NOMO-1 (cell line): ENCODE data around the gene RFT1.

Experiments
- DNase-seq, 2 experiments: peaks; one replicate each; lab custom pipeline; 2025; ENCODE audit not compliant: unreplicated experiment in 2 of 2; lab: John Stamatoyannopoulos, UW

The RFT1 gene

DNA sequence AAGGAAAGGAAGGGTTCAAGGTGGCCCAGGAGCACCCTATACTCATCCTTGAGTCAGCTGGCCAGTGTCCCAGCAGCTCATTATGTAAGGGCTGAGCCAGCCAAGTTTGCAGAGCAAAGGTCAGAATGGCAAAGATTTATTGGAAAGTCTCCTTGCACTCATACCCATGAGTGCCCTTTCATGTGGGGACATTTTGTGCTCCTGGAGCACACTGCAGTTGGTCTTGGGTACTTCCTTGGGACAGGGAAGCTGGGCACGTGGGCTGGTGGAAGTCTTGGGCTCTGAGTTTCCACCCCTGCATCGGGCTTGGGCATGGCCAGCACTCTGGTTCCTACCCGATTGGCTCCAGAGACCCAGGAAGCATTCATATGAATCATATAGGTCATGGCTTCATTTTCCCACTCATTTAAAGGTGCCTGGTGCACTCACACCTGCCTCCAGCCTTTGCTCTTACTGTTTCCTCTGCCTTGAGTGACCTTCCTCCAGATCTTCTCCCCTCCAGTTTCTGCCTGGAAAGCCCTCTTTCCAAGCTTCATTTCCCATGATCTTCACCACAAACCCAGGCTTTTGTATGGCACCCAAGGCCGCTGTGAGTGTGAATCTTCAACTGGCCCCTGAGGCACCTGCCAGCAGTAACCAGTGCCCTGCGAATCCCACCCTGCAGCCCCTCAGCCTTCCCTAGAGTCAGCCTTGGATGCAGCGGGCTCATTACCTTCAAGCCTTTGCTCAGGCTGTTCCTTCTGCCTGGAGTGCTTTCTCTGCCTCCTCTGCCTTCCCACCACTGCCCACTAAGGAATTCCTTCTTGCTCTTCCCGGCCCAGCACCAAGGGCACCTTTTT, 20.2 kb upstream of the RFT1 start:
- DNase-seq, result no peak

DNA sequence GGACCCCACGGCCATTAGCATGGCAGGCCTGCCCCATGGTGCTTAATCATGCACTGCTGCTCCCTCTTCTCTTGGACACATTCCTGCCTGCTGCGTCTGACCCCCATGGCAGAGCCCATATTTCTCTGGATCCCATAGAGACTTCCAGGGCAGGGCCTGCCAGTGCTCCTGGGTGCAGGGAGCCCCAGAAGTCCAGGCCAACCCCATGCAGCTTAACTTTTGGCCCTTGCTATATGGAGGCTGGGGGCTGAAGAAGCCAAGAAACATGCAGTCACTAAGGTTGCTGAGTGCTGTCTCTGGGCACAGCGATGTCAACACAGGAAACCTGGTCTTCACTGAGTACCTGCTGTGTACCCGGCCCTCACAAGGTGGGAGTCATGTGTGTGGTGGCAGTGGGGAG, 19.5 kb upstream of the RFT1 start:
- DNase-seq, result no peak

DNA sequence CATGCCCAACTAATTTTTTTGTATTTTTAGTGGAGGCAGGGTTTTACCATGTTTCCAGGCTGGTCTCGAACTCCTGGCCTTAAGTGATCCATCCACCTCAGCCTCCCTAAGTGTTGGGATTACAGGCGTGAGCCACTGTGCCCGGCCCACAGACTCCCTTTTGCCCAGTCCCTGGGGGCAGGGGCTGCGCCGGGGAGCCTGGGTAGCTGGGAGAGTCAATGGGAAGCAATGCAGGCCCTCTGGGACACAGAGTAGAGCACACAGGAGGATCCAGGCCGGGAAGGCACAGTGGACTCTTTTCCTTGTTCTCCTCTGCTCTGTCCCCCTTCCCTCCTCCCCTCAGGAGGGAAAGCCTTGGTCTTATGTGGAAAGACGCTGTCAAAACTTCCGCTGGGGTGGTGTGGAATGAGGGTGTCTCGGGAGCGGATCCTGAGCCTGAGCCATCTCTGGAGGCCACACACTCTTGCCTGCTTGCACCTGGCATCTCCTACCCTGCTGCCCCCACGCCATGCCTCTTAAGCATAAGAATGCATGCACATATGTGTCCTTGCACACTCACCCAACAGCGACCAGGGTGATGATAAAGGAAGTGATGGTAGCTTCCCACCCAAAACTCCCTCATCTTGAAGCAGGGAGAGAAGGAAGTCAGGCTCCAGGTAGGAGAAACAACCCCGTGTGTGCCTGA, 18.9 kb upstream of the RFT1 start:
- DNase-seq, result no peak

DNA sequence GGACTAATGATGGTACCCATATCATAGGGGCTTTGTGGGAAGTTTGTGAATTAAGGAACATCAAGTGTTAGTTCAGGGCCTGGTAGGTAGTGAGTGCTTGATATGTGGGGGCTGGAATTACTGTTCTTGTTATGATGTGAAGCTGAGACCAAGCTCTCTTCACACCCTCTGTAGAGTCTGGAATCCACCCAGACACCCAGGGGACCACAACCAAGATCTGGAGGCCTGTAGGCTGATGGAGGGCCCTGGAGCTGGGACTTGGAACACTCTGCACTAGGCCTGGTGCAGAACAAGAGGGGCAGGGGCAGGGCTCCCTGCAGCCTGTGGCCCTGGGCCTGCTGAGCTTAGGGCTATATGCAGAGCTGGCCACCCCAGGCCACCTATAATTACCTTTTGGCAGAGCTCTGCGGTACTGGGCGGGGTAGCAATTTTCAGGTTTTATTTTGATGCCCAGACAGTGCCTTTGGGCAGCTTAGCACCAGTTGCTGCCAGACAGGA, 17.7 kb upstream of the RFT1 start:
- no peak for DNase-seq

DNA sequence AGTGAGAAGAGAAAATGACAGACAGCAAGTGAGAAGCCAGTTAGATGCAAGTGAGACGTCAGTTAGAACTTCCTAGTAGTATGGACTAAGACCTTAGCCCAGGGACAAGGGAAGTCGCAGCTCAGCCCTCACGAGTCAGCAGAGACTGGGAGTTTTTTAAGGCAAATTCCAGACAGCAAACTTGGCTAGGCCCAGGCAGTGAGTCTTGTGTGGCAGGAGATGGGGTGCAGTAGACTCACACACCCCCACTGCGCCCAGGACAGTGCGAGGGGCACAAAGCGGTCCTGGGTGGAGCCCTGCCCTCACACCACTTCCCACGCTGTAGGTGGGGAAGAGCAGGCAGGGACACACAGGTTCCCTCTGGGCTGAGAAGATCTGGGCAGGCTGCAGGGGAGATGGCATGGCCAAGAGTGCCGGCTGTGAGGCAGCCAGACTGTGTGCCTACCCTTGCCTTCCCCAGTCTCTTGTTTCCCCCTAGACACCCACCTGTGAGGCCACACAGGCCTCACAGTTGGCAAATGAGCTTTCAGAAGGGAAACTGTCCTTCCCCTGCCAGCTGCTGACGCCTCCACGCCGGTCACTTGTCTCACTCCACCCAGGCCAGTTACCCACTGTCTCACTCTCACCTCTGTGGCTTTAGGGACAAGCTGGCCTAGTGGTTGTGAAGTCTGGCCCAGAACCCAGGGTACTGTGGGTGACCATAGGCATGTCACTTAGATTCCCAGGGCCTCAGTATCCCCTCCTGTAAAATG, 17.1 kb upstream of the RFT1 start:
- no peak for DNase-seq

DNA sequence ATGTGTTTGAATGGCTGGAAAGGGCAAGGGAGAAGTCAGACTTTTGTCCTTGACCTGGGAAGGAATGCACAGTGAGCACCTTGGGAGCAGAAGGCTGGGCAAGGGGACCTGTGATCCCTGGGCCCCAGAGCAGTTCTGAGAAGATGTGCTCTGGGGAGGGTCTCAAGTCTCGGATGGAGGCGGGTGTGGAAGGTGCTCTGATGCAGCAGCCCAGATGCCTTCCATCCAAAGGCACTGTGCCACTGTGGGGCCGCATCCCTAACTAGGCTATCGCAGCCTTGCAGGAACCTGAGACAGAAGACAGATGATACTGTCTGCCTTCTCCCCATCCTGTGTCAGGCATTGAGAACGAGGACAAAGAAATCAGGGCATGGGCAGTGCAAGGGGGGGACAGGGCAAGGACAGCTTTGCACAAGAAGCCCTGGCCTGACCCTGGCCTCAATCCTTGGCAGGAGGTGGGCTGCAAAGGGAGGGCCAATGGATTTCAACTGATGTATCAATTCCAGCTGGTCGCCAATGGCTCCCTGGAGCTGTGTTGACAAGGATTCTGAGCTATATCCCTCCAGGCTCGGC, 16.2 kb upstream of the RFT1 start:
- no peak for DNase-seq

DNA sequence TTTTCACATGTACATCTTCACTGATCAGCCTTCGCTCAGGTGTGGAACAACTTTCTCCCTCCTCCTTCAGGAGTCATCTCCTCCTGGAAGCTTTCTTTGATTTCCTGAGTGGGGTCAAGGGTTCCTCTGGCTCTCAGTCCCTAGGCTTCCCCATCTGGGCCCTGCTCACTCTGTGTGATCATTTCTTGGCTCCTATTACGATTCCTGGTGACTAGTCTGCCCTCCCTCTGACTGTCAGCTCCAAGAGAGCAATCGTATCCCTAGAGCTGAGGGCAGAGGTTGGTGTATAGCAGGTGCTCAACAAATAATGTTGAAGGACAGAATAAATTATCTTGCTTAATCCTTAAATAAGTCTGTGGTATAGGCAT, 15.5 kb upstream of the RFT1 start:
- no peak for DNase-seq

DNA sequence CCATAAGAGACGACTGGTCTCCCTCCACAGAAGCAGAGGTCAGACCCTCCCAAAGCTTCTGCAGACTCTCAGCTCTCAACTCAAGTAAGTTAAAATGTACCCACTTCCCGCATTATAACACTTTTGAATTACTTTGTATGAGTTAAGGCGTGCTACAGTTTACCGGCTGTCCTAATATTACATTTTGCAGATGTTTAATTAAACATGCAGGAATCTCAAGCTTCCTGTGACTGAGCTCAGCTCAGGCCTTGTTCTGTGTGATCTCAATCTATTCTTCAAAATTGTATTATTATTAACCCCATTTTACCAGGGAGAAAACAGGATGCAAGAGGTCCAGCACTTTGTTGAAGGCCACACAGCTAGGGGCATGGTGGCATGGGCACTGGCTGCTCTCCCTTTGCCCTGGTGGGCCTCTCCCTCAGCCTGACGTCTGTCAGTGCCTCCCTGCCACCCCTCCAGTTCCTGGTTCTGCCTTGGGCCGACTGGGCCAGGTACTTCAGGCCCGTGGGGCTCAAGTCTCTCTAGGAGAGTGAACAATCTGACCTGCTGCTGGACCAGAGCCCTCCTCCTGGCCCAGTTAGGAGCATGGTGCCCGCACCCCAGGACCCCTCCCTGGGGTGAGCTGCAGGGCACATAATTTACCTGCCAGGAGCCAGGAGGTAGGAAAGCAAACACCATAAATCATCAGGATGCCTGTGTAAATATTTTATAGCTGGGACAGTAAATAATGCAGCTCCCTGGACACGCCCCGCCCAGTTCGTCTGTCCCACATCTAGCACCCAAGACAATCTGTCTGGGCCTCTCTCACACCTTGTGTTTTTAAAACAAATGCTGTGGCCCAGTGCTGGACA, 14.9 kb upstream of the RFT1 start:
- DNase-seq, result no peak

DNA sequence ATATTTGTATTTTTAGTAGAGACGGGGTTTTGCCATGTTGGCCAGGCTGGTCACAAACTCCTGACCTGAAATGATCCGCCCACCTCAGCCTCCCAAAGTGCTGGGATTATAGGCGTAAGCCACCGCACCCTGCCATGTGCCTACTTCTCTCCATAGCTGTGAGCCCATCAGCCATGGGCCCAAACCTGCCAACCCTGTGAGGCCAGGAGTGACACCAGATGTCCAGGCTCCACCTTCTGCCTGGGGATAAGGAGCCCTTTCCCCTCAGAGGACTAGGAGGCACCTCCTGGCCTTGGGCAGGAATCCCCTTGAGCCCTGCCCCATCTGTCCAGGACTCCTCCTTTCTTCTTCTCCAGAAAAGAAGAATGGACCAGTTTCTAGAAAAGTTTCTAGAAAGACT, 14.2 kb upstream of the RFT1 start:
- DNase-seq, result no peak

DNA sequence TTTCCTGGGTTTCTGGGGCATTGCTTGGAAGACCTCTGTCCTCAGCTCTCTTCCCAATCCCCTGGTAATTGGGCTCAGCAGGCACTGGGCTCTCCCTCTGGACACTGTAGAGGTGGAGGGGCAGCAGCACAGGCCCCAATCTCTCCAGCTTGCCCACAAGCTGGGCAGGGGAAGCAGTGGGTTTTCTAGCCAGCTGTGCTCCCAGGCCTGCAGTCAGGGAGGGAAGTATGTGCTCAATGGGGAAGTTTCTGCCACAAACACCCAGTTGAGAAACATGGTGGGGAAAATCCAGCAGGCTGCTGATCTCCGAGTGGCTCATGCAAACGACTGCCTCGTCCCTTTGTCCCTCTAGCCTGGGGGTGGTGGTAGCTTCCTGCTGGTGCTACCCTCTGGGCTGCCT, 12.8 kb upstream of the RFT1 start:
- peak; percentile 54 to 64 for DNase-seq

DNA sequence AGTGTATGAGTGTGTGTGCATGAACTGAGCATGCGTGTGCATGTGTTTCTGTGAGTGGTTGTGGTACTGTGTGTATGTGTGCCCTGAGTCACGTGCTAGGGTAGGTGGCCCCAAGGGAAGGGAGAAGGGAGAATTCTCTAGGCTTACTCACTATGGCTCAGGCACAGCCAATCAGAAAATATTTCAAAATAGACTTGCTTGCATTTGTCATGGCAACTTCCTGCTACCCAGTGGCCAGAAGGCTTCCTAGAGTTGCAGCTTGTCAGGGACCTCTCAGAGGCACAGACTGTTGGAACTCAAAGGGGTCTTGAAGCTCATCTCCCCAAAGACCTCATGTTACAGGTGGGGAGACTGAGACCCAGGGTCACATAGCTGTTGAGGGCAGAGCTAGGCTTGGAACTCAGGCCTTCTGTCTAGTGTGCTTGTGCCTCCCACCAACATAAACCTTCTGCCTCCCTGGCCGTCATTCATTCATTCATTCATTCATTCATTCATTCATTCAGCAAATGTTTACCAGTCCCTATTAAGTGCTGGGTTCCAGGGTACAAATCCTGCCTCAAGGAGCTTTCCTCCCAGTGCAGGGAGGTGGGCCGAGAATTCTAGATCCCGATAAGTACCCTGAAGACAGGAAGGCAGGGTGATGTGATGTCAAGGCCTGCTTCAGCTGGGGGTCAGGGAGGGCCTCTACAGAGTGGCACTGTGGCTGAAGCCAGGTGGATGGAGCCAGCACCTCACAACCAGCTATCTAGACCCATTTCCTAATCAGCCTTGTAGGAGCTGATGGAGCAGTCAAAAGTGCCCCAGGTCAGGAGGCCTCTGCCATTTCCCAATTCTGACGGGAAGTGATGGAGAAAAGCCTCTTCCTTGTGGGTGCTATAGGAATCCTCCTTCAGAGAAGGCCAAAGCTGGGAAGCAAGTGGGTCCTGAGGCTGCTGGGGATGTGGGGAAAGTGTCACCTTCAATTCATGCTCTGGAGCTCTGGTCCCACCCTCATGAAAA, 10.9 kb upstream of the RFT1 start:
- peak; percentile 78 to 91 for DNase-seq

DNA sequence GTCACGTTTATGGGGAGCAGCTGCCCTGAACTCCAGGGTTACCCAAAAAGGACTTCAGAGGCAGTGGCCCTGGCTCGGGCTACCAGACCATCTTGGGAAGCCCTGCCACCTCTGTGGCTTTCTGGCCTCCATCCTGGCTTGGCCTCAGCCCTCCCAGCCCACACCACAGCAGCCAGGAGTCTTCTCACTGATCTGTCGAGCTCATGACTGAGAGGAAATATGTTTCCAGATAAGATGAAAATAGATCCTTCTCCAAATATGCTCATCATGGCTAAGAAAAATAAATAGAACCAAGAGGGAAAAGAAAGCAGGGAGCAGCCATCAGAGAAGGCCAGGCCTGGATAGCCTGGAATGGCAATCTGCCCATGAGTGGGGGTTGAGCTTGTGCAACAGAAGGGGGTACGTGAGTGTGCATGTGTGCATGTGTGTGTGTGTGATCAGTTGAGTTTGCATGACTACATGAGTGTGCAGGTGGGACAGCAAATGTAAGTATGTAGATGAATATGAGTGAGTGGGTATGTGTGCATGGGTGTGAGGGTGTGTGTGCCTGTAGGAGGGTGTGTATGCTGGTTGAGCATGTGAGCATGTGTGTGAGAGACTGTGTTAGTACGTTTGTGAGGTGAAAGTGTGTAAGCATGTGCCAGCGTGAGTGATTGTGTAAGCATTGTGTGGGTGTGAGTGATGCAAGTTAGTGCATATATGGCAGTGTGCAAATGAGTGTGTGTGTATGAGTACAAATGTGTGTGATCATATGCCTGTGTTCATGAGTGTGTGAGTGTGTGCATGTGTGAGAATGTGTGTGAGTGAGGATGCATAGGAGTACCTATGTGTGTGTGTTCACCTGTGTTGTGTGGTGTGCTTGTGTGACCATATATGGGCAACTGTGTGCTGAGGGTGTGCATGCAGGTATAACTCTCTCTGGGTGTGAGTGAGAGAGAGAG, 9.9 kb upstream of the RFT1 start:
- no peak for DNase-seq

DNA sequence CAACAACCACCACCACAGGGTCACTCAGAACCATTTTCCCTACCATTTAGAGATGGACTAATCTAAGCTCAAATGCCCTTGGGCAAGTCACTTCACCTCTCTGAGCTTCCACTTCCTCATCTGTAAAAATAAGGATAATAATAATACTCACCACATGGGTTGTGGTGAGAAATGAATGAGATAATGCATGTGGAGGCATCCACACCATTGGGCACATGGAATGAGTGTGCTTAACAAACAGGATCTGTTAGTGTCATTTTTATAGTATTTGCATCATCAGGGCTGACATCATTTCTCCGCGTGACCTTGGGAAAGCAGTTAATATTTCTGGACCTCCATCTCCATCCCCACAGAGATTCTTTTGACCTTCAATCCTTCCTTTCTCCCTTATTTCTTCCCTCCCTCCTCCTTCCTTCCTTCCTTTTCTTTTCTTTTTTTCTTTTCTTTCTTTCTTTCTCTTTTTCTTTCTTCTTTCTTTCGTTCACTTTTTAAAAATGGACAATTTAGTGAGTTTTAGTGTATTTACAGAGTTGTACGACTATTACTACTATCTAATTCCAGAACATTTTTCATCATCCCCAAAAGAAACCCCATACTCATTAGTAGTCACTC, 7.7 kb upstream of the RFT1 start:
- peak in 1 of 2 experiments; percentile 56 for DNase-seq

DNA sequence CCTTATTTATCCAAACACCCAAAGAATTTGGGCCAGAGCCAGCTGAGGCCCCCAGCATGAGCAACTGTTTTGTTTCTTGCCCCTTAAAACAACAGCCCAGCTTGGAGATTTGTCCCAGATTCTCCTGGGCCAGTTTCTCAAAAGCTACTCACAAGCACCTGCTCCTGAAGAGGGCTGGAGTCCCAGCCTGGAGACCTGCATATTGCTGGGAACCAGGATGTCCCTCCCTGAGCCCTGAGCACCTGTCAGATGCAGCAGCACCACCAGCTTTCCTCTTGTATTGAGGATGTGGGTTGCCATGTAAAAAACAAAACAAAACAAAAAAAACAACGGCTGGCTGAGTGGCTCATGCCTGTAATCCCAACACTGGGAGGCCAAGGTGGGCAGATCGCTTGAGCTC, 7.0 kb upstream of the RFT1 start:
- DNase-seq, result no peak

DNA sequence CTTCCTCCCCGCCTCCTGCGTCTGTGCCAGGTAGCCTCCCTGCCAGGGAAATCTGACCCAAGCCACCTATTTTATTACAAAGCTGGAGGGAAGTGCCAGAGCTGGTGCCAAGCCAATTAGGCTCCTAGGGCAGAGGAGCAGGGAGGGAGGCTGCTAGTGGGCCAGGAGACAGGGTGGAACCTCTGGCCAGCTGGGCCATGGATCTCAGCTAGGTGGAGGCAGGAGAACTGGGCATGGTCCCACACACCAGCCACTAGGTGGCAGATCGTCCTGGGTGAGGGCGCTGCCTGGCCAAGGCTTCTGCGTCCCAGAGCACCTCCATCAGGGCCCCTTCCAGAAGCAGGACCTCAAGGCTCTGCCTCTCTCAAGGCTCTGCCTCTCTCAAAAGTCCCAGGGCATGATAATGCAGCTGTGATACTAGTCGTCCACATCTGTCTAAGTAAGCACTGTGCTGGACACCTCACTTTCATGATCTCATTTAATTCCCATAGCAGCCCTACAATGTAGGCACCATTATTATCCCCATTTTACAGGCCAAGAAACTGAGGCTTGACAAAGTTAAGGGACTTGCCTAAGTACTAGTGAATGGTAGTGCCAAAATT, 4.5 kb upstream of the RFT1 start:
- DNase-seq, result peak; percentile 71 to 75

DNA sequence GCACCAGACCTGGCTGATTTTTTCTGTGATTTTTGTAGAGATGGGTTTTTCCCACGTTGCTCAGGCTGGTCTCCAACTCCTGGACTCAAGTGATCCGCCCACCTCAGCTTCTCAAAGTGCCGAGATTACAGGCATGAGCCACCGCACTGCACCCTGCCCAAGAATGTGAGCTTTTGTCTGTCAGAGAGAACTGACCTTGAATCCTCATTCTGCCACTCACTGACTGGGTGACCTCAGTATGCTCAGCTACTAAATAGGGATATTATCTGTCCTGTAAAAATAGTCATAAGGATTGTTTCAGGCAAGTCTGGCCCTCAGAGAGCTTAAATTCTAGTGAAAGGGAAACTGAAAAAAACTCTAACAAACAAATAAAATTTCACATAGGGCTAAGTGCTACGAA, 2.1 kb upstream of the RFT1 start:
- DNase-seq, result no peak

DNA sequence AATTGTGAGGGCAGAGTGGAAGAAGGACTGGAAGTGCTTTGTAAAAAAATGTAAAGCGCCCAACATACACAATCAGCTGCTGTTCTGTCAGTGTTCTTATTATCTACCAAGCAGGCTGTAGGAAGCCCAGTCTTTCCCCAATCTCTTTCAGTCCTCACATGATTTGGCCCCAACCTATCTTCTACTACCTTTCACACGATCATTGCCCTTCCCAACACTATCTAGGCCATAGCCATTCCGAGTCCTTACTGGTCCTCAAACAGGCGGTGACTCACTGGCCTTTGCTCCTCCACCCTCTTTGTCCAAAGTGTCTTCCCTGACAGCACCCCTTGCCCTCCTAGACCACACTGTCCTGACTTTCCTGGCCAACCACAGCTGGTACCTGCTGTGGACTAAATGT, 861 bp upstream of the RFT1 start:
- no peak for DNase-seq
